ENCODE data around the gene SEC31B.

SEC31B gene, protein sequence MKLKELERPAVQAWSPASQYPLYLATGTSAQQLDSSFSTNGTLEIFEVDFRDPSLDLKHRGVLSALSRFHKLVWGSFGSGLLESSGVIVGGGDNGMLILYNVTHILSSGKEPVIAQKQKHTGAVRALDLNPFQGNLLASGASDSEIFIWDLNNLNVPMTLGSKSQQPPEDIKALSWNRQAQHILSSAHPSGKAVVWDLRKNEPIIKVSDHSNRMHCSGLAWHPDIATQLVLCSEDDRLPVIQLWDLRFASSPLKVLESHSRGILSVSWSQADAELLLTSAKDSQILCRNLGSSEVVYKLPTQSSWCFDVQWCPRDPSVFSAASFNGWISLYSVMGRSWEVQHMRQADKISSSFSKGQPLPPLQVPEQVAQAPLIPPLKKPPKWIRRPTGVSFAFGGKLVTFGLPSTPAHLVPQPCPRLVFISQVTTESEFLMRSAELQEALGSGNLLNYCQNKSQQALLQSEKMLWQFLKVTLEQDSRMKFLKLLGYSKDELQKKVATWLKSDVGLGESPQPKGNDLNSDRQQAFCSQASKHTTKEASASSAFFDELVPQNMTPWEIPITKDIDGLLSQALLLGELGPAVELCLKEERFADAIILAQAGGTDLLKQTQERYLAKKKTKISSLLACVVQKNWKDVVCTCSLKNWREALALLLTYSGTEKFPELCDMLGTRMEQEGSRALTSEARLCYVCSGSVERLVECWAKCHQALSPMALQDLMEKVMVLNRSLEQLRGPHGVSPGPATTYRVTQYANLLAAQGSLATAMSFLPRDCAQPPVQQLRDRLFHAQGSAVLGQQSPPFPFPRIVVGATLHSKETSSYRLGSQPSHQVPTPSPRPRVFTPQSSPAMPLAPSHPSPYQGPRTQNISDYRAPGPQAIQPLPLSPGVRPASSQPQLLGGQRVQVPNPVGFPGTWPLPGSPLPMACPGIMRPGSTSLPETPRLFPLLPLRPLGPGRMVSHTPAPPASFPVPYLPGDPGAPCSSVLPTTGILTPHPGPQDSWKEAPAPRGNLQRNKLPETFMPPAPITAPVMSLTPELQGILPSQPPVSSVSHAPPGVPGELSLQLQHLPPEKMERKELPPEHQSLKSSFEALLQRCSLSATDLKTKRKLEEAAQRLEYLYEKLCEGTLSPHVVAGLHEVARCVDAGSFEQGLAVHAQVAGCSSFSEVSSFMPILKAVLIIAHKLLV

DNA sequence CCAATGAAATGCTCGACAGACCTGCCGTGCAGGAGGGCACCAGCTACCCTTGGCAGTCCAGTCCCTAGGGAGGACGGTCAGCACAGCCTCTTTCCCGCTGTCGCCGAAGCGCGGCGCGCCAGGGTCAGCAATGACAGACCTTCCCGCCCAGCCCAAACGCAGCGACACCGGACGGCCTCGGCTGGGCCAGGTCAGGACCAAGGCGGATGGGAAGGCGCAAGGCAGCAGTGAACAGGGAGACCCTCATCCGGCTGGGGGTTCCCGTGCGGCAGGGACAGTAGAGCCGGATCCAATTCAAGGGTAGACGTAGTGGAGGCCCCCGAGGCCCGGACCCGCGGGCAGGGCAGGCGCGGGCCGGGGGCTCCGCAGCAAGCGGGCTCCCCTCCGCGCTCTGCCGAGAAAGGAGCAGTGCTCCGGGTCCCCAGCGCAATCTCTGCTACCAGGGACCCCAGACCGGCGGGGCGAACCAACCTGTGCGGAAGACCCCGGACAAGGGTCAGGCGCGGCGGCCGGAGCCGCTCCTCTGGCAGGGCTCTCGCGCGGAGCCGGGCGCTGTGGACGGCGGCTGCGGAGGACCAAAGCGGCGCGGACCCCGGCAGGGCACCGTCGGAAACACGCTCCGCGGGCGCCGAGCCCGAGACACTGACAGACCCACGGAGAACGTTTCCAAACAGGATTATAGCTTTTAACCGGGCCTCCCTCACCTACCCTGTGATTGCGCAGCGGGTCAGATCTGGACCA, at the start of gene SEC31B:
SEC31B (minus strand) TSS at position 551 of the 741 bp plus-strand sequence. CDS start 2,909 bp downstream, outside the sequence.
- DNase-seq, result no peak

DNA sequence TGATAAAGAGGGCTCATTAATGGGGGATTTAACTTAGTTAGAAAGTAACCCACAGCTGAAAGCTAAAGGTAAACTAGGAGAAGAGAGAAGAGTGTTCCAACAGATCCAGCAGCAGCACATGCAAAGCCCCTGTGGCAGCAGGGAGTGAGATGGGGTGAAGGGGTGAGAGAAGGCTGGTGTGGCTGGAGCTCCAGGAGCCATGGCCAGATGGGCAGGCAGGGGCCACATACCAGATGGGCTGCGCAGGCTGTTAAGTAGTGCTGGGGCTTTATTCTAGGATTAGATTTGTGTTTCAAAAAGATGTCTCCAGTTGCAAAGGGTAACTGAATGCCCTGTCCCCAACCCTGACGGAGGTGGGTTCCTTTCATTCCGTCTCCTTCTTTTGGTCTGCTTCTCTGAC, 49.3 kb upstream of the SEC31B start:
- no peak for DNase-seq

DNA sequence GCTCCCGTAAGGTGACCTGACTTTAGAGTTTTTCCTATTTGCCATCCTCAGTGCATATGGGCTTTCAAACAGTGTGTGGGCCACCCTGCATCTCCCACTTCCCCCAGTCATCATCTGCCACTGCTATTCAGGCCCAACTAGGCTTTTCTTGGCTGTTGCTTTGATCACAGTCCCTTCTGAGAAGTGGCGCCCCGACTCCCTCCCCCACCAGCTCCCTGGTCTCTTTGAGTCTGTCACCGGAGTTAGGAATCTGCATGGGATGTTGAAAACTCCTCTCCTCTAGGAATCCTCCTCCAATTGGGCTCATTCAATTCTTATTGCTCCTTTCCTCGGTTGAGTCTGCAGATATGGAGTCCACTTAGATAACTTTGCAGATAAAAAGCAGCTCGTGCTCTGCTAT, 48.2 kb upstream of the SEC31B start:
- DNase-seq, result no peak

DNA sequence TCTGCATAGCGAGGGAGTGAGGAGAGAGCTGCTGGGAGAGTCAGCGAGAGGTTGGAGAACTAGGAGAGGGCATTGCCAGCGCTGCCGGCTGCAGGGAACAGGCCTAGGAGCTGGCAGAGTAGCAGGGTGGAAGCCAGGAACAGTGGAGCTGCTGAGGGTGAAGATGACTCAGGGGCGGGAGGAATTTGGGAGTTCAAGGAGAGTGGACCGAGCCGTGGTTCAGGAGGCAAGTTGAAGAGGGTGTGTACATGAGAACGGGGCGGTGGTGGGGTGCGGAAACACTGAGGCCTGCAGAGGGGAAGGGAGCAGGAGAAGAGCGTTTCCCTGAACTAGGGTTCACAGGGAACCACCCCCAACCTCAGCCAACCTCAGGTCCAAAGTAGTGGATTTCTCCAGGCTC, 47.6 kb upstream of the SEC31B start:
- no peak for DNase-seq

DNA sequence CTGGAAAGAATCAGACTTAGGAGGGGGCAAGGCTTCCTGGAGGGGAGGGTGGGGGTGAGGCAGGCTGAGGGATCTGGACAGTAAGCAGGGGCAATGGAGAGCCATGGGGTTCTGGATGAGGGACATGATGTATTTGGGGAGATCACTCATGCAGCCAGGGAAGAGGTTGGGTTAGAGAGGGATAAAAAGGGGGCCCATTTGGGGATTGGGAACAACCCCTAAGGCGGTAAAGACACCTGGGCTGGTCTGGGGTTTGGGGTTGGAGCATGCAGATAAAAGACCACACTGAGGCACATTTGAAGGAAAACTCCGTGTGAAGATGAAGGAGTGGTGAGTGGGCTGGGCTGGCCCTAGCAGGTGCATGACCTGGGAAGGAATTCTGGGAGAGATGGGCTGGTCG, 46.9 kb upstream of the SEC31B start:
- DNase-seq, result no peak

DNA sequence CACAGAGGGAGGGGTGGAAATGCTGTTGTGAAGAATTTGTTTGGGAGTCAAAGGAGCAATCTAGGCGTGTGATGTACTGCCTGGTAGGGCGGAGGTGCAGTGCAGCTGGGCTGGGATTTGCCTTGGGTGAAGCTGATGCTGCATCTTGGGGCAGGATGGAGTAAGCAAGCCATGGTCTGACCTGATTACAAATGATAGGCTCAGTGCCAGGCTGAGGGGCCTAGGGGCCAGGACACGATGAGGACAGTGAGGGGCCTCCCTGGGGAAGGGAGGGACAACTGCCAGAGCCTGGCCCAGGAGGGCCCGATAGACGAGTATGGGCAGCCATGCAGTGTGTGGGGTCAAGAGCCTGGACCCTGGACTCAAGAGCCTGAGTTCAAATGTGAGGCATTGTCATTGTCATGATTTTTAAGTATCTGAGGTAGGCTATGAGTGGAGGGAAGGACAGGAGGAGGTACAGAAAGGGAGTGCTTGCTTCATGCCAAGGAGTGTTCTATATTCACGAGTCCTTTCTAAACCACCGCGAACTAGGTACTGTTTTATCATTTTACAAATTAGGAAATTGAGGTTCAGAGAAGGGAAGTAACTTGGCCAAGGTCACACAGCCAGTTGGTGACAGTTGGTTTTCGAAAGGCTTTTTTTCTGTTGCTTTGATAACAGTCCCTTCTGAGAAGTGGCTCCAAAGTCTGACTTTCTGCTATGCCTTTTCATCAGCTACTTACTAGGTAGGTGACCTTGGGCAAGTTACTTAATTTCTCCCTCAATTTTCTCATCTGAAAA, 45.7 kb upstream of the SEC31B start:
- no peak for DNase-seq

DNA sequence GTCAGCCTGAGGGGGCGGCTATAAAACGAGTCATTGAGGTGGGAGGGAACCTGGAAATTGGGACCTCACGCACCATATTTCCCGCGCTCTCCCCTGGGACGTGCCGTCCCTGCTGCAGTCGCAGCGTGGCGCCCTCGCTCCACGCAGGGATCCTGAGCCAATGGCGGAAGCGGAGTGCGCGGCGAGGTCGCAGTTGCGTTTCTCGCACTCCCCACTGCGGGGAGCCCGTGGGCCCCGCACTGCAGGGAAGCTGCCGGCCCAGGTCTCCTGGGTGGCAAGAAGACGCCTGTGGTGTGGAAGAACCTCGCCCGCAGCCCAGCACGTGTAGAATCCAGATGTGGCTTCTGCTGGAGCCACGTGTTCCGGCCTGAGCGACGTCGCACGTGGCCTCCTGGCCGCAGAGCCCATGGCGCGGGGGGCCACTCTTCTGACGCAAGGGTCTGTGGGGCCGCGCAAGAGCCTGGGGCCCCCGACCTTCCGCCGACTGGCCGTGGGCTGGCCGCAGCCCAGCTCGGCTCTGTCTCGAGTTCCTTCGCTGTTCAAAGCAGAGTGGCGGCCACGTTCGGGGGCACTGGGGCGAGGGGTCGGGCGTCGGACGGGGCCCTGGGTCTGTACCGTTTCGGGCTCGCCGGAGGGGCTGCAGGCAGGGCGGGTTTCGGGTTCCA, 42.5 kb upstream of the SEC31B start:
- no peak for DNase-seq

DNA sequence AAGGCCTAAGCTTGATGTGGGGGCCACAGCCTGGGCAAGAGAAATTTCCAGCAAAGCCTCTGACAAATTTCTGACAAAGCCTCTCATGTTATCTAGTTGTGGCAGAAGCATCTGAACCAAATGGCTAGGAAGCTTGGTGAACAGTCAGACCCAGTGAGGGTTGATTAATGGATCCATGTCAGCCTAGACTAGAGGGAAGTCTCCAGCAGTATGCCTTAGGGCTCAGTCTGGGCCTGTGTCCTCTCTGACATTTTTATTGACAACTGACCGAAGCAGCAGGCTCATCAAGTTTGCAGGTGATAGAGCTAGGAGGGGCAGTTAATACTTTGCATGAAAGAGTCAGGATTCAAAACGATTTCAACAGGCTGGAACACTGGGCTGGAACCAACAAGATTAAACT, 41.3 kb upstream of the SEC31B start:
- no peak for DNase-seq

DNA sequence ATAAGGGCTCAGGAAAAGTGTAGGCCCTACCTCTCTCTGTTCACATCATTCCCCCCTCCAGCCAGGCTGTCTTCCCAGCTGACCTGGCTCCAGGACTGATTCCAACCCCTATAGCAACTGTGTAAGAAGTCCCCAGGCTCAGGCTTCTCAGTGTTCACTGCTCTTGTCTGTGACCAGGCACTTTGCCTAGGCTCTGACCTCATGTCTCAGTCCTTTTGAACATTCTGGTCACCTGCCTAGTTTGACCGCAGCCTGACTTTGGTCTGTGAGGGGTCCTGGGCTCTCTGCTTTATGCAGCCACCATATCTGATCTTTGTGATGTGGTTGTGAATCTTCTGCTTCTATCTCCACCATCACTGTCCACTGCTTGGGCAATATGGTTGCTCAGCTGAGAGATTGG, 40.6 kb upstream of the SEC31B start:
- DNase-seq, result no peak

DNA sequence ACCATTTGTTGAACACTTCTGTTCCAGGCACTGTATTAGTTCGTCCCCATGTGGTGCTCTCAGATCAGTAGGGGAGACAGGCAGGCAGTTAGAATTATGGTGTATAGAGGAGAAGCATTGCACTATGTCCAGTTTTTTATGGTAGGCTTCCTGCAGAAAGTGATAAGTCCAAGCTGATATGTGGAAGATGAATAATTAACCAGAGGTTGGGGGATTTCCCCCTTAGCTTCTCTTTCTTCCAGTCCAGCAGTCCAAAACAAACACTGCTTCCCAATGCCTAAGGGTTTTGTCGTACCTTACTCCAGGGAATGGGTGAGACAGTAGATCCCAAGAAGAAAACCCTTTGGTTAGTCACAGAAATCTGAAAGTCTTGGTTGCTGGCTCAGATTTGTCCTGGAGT, 35.2 kb upstream of the SEC31B start:
- DNase-seq, result no peak

DNA sequence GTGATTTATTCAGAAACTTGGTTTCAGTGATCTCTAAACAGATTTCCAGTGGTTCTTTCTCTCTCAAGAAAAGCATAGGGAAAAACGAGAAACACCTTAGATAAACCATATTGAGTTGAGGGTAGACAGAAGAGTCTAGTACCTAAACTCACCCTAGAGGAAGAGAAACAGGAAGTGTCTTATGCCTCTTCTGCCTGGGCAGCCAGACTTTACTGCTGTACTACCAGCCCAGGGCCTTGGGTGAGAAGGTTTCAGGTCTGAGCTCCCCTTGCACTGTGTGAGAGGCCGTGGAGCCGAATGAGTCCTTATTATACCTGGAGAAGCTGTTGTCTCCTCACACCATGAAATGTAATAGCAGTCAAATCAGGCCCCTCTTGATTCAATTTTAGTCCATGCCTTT, 34.3 kb upstream of the SEC31B start:
- no peak for DNase-seq

DNA sequence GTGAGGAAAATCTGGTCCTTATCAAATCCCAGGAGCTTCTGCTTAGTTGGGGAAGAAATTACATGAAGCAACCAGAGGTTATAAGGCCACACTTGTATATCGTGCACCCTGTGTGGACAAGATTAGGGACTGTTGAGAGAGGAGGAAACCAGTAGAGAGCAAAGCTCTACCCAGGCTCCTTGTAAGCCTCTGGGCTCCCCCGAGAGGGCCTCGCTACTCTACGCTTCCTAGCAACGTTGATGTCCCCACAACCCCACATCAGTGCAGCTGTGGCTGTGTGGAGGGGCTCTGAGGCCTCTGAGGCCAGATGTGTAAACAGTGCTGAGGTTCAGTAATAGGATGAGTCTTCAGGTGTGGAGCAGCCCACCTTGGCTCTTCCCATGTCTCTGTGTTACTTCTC, 32.1 kb upstream of the SEC31B start:
- DNase-seq, result no peak

DNA sequence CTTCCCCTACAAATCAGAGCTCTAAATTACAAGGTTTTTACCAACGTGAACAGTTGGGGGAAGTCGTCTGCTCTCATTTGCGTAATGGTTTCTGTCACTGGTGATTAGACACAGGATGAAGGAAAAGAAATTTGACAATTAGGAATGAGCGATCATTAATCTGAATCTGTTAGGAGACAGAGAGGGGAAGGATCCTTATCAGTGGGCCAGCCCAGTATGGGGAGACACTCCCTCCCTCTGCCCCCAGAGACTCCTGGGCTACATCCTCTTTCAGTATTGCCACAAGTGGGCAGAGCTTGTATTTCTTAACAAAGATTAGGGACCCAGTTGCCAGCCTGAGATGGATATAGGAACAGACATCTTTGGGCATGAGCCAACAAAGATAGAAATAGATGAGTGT, 31.5 kb upstream of the SEC31B start:
- no peak for DNase-seq

DNA sequence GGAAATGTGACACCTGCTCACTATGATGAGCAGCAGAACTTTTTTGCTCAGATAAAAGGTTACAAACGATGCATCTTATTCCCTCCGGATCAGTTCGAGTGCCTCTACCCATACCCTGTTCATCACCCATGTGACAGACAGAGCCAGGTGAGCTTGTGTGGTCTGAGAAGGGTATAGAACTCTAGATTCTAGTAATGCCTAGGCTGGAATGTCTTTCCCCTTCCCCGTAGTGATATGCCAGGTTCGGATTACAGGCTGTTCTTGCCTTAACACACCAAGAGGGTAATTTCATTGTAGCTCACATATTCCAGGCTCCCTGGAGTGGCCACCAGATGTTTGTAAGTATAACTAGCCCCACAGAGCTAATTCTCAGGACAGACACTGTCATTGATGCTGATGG, 25.3 kb upstream of the SEC31B start:
- DNase-seq, result no peak

DNA sequence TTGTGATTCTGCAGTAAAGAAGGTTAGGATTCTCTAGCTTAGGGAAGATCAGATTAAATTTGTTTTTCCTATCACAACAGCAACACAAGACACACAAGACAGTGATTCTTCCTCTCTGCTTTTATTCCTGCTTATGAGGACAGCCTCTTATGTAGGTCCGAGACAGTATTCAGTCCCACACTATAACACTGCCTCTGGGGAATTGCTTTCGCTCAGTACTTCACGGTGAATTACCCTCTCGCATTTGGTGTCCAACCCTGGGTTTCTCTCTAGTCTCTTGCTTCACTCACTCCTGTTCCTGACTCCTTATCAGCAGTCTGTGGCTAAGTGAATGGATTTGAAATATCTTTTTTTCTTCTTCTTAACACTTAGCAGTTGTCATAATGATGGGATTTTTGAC, 17.8 kb upstream of the SEC31B start:
- no peak for DNase-seq

DNA sequence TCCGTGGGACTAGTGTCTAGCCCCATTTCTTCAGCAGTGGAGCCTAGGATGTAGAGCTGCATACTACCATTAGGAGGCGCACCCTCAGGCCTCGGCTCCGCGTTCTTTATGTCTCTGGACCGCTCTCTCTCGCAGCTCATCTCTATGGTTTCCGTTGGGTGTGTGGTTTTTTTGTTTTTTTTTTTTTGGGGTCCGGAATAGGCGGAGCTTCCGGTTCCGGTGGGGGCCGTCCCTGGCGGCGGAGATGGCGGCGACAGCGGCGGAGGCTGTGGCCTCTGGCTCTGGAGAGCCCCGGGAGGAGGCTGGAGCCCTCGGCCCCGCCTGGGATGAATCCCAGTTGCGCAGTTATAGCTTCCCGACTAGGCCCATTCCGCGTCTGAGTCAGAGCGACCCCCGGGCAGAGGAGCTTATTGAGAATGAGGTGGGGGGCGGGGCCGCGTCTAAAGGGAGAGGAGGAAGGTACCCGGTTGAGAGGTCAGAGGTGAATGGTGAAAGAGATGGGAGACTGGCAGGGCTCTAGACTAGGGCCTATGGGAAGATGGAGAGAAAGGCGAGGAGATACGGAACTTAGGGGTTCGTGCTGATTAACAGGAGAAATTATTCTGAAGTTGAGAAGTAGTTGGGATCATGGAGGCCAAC, 16.2 kb upstream of the SEC31B start, which contains the start of gene HIF1AN:
HIF1AN (plus strand) TSS at position 229 of the 639 bp plus-strand sequence; CDS start at position 245, 16 bp downstream.
- DNase-seq, result peak; percentile 95

DNA sequence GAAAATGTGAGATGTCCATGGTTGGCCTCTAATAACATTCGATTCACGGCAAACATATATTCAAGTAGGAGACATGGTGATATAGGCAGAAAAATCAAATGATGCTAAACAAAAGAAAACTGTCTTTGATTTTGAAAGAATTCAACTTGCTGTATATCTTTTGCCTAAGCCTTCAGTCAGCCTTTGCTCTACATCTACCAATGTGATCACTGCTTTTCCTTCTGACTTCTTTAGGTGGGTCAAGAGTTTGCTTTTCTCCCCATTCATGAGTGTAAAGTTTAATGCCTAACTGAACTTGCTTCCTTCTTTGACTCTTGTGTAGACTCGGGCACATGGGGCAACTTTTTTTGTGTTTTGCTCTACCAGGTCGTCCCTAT, 15.7 kb upstream of the SEC31B start:
- DNase-seq, result no peak

DNA sequence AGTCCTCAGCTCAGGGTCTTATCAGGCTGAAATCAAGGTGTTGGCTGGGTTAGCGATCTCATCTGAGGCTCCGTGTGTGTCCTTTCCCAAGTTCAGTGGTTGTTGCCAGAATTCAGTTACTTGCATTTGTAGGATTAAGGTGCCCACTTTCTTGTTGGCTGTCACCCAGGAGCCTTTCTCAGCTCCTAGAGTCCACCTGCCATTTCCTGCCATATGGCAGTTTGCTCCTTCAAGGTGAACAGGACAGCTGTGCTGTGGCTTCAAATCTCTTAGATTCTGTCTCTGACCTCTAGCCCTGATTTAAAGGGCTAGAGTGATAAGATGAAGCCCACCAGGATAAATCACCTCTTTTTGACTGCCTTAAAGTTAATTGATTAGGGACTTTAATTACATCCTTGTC, 15.1 kb upstream of the SEC31B start:
- DNase-seq, result no peak

DNA sequence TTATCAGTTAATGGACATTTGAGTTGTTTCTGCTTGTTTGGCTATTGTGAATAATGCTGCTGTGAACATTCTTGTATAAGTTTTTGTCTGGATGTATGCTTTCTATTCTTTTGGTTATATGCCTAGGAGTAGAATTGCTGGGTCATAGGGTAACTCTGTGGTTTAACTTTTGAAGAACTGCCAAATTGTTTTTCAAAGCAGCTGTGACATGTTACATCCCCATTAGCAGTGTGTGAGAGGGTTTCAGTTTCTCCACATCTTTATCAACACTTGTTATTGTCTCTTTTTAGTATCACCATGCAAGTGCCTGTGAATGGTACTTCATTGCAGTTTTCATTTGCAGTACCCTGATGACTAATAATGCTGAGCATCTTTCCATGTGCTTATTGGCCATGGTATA, 12.1 kb upstream of the SEC31B start:
- no peak for DNase-seq

DNA sequence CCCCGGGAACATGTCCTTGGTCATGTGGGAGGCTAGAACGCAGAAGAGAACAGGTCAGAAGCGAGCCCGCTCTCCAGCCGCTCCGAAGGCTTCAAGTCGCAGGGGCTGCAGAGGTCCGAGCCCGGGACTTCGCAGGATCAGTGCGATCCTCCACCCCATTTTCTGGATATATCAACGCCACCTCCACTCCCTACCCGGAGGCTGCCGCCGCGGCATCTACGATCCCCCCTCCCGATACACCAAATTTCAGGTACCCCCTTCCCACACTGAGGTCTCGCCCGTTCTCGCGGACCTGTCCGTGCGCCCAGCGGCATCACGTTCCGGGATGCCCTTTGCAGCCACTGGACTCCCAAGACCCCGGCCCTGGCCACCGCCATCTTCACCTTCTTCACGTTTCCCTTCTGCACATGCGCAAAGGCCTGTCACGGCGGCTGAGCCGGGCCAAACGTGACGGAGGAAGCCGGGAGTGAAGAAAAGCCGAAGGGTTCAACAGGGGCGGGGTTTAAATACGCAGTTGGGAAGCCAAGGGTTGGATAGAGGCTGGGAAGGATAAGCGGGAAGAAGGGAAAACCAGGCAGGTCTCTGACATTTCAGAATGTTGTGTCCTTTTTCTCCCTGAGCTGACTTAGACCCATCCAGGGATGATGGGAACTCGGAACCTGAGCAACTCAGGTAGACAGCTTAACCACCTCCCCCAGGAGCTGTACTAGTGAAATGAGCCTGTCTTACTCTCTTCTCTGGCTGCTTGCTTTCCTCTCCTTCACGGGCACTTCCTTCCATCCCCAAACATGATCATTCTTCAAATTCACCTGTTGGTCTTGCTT, 10.0 kb upstream of the SEC31B start, which contains the start of gene NDUFB8:
NDUFB8 (minus strand) TSS at position 397 of the 824 bp plus-strand sequence; CDS start at position 377, 20 bp downstream.
- peak; percentile 80 for DNase-seq
